H1 (cell line): Measurements from ENCODE around the gene DCP2. TPM values are rescaled to one million over a fixed set of nuclear protein-coding genes. Genes with fewer than 3 reads are reported as not detected.

Experiments
- CTCF ChIA-PET: fragments of 300-600 bp; sonication (Branson Sonifier 250); formaldehyde crosslinking; loops from one replicate; lab custom pipeline; 2021; ENCODE audit not compliant: partially characterized antibody; lab: Charles Lee
- POLR2A ChIA-PET: fragments of 300-600 bp; sonication (Branson Sonifier 250); formaldehyde crosslinking; loops from one replicate; lab custom pipeline; 2021; ENCODE audit warnings: inconsistent platforms; ENCODE audit not compliant: partially characterized antibody; lab: Charles Lee
- DNase-seq, 2 experiments: peaks; one replicate each; pipeline versions ENCODE4 v3.0.0 to v3.0.0-alpha.2; 2010 to 2022; ENCODE audit warnings: low spot score in 2 of 2, low read depth in 1 of 2, mixed read lengths in 1 of 2
- FAIRE-seq: peaks from 2 replicates; lab custom pipeline; 2011; peaks lifted over from hg19 to GRCh38; lab: Jason Lieb, UNC
- H2AFZ ChIP-seq: 2 replicates; pipeline ENCODE4 v1.8.1; 2012; ENCODE audit warnings: low read length, inconsistent platforms
- H2AK5ac ChIP-seq: 2 replicates; pipeline ENCODE4 v1.6.1; 2013; ENCODE audit warnings: low read depth, low read length
- H2BK120ac ChIP-seq: replicated peaks from 2 replicates; pipeline ENCODE3; 2013; ENCODE audit warnings: low read depth, low read length, inconsistent platforms
- H2BK12ac ChIP-seq: 2 replicates; pipeline ENCODE4 v1.6.1; 2013; ENCODE audit warnings: low read depth, low read length
- H2BK15ac ChIP-seq: 2 replicates; pipeline ENCODE4 v1.6.1; 2013; ENCODE audit warnings: low read length
- H2BK20ac ChIP-seq: 2 replicates; pipeline ENCODE4 v1.6.1; 2013; ENCODE audit warnings: low read length
- H2BK5ac ChIP-seq: 2 replicates; pipeline ENCODE4 v1.6.1; 2013; ENCODE audit warnings: low read depth, low read length
- H3K14ac ChIP-seq: 2 replicates; pipeline ENCODE4 v1.6.1; 2013; ENCODE audit warnings: inconsistent platforms; ENCODE audit not compliant: insufficient read length
- H3K18ac ChIP-seq: 2 replicates; pipeline ENCODE4 v1.6.1; 2013; ENCODE audit warnings: low read length; ENCODE audit errors: extremely low read depth
- H3K23ac ChIP-seq: 2 replicates; pipeline ENCODE4 v1.6.1; 2013; ENCODE audit warnings: inconsistent platforms; ENCODE audit not compliant: insufficient read length
- H3K23me2 ChIP-seq: 2 replicates; pipeline ENCODE4 v1.6.1; 2013; ENCODE audit warnings: low read depth, low read length
- H3K27ac ChIP-seq: 2 replicates; pipeline ENCODE4 v1.6.1; 2011; ENCODE audit warnings: low read depth, low read length, inconsistent platforms
- H3K27me3 ChIP-seq, 4 experiments: replicated peaks in 1 of 4; 1 replicate in 1 of 4; 2 replicates in 3 of 4; pipeline versions ENCODE4 v1.6.1 to v1.8.1; 2011 to 2013; ENCODE audit warnings: low read length in 3 of 4, mild to moderate bottlenecking in 3 of 4, inconsistent platforms in 2 of 4, mixed read lengths in 2 of 4, moderate library complexity in 1 of 4; ENCODE audit not compliant: control insufficient read depth in 3 of 4, insufficient read depth in 3 of 4; ENCODE audit errors: extremely low read depth in 1 of 4
- H3K36me3 ChIP-seq, 4 experiments: 2 replicates each; pipeline versions ENCODE4 v1.6.1 to v1.8.1; 2011 to 2013; ENCODE audit warnings: mild to moderate bottlenecking in 4 of 4, low read length in 3 of 4, moderate library complexity in 2 of 4, control low read depth in 1 of 4, inconsistent platforms in 1 of 4; ENCODE audit not compliant: insufficient read depth in 4 of 4, control insufficient read depth in 2 of 4
- H3K4ac ChIP-seq: replicated peaks from 2 replicates; pipeline ENCODE3; 2013; ENCODE audit warnings: low read length, low read depth, mixed read lengths, inconsistent platforms; ENCODE audit not compliant: insufficient read length
- H3K4me1 ChIP-seq, 4 experiments: replicated peaks in 1 of 4; 1 replicate in 1 of 4; 2 replicates in 3 of 4; pipeline versions ENCODE4 v1.6.1 to v1.8.1; 2011 to 2013; ENCODE audit warnings: low read length in 3 of 4, inconsistent platforms in 2 of 4, mixed read lengths in 1 of 4; ENCODE audit not compliant: insufficient read depth in 4 of 4, control insufficient read depth in 3 of 4
- H3K4me2 ChIP-seq, 2 experiments: 2 replicates each; pipeline versions ENCODE4 v1.6.1 to v1.8.1; 2011 to 2013; ENCODE audit warnings: low read depth in 2 of 2, low read length in 2 of 2, control low read depth in 1 of 2, inconsistent platforms in 1 of 2, mild to moderate bottlenecking in 1 of 2; ENCODE audit not compliant: insufficient read depth in 1 of 2
- H3K4me3 ChIP-seq, 4 experiments: fragments of 200-600, 300-600 bp in 1 of 4; sonication (generic), shearing (Covaris generic), sonication (Bioruptor Twin) in 1 of 4; 2 replicates each; pipeline versions ENCODE4 v1.5.1 to v1.8.1; 2011 to 2016; ENCODE audit warnings: low read length in 4 of 4, low read depth in 3 of 4, control low read depth in 2 of 4, inconsistent platforms in 2 of 4, mild to moderate bottlenecking in 2 of 4, mixed read lengths in 1 of 4, moderate library complexity in 1 of 4; ENCODE audit not compliant: insufficient read depth in 2 of 4; ENCODE audit errors: extremely low read depth in 1 of 4
- H3K56ac ChIP-seq: replicated peaks from 2 replicates; pipeline ENCODE3; 2013; ENCODE audit warnings: low read depth, mild to moderate bottlenecking, mixed read lengths, low read length, inconsistent platforms; ENCODE audit not compliant: insufficient read length
- H3K79me1 ChIP-seq: 2 replicates; pipeline ENCODE4 v1.6.1; 2013; ENCODE audit warnings: low read depth, low read length, control low read depth
- H3K79me2 ChIP-seq, 2 experiments: 2 replicates each; pipeline versions ENCODE4 v1.6.1 to v1.8.1; 2012 to 2013; ENCODE audit warnings: low read length in 2 of 2, mild to moderate bottlenecking in 2 of 2, inconsistent platforms in 1 of 2; ENCODE audit not compliant: insufficient read depth in 2 of 2, control insufficient read depth in 1 of 2
- H3K9ac ChIP-seq, 4 experiments: replicated peaks in 1 of 4; 1 replicate in 1 of 4; 2 replicates in 3 of 4; pipeline versions ENCODE4 v1.6.1 to v1.8.1; 2011 to 2013; ENCODE audit warnings: low read depth in 3 of 4, low read length in 3 of 4, control low read depth in 2 of 4, mild to moderate bottlenecking in 2 of 4, moderate library complexity in 2 of 4, inconsistent platforms in 1 of 4; ENCODE audit errors: extremely low read depth in 1 of 4
- H3K9me3 ChIP-seq, 2 experiments: 2 replicates each; pipeline versions ENCODE4 v1.6.1 to v1.8.1; 2012 to 2013; ENCODE audit warnings: mild to moderate bottlenecking in 2 of 2, moderate library complexity in 2 of 2, control low read depth in 1 of 2, inconsistent platforms in 1 of 2, low read depth in 1 of 2, low read length in 1 of 2, mixed read lengths in 1 of 2; ENCODE audit not compliant: insufficient read depth in 2 of 2
- H4K20me1 ChIP-seq, 2 experiments: replicated peaks in 1 of 2; 2 replicates each; pipeline versions ENCODE3 to v1.8.1; 2011 to 2013; ENCODE audit warnings: inconsistent platforms in 2 of 2, low read length in 2 of 2, mild to moderate bottlenecking in 1 of 2; ENCODE audit not compliant: insufficient read depth in 2 of 2, control insufficient read depth in 1 of 2
- H4K5ac ChIP-seq: 2 replicates; pipeline ENCODE4 v1.6.1; 2013; ENCODE audit warnings: low read length, low read depth, mixed read lengths, inconsistent platforms; ENCODE audit not compliant: insufficient read length
- H4K8ac ChIP-seq: 2 replicates; pipeline ENCODE4 v1.8.0; 2013; ENCODE audit warnings: mild to moderate bottlenecking, moderate library complexity, low read length, inconsistent platforms; ENCODE audit not compliant: insufficient read depth; ENCODE audit errors: extremely low read depth
- H4K91ac ChIP-seq: replicated peaks from 2 replicates; pipeline ENCODE3; 2013; ENCODE audit warnings: low read length, mixed read lengths, inconsistent platforms; ENCODE audit not compliant: insufficient read length
- ATF2 ChIP-seq: IDR thresholded peaks from 2 replicates; pipeline ENCODE4 v1.6.1; 2012; ENCODE audit warnings: low read length, inconsistent platforms
- ATF3 ChIP-seq: IDR thresholded peaks from 2 replicates; pipeline ENCODE4 v1.6.1; 2011; ENCODE audit warnings: low read depth, mild to moderate bottlenecking, low read length; ENCODE audit not compliant: insufficient read depth
- CBX8 ChIP-seq: fragments of 300-800, 300-1000 bp; sonication (generic); IDR thresholded peaks from 2 replicates; pipeline ENCODE4 v1.7.1; 2016; ENCODE audit warnings: low read depth, low read length, borderline replicate concordance
- EGR1 ChIP-seq: IDR thresholded peaks from 2 replicates; pipeline ENCODE4 v1.6.1; 2011; ENCODE audit warnings: low read depth, low read length, borderline replicate concordance
- EZH2 ChIP-seq: fragments of 200-600 bp; sonication (generic); IDR thresholded peaks from 2 replicates; pipeline ENCODE4 v1.7.1; 2012; ENCODE audit warnings: low read depth, mild to moderate bottlenecking, moderate library complexity, low read length, inconsistent platforms; ENCODE audit not compliant: severe bottlenecking
- HDAC6 ChIP-seq: IDR thresholded peaks from one replicate; pipeline ENCODE4 v1.7.1; 2012; ENCODE audit warnings: low read depth, mild to moderate bottlenecking, inconsistent platforms, low read length, moderate library complexity
- KDM4A ChIP-seq: IDR thresholded peaks from one replicate; pipeline ENCODE4 v1.7.1; 2012; ENCODE audit warnings: low read depth, mild to moderate bottlenecking, moderate library complexity, low read length, inconsistent platforms; ENCODE audit not compliant: severe bottlenecking
- POU5F1 ChIP-seq: IDR thresholded peaks from 2 replicates; pipeline ENCODE4 v1.6.1; 2011; ENCODE audit warnings: low read depth, mild to moderate bottlenecking, low read length, moderate library complexity
- RFX5 ChIP-seq: IDR thresholded peaks from 2 replicates; pipeline ENCODE4 v1.6.1; 2011; ENCODE audit warnings: low read depth, low read length, improper control_type of control experiment, borderline replicate concordance
- RNF2 ChIP-seq: fragments of 200-900, 300-1000 bp; sonication (generic); IDR thresholded peaks from 2 replicates; pipeline ENCODE4 v1.7.1; 2016; ENCODE audit warnings: borderline replicate concordance, low read depth, mild to moderate bottlenecking, antibody characterized with exemption, low read length; ENCODE audit not compliant: poor library complexity, severe bottlenecking; ENCODE audit errors: missing control alignments
- SIRT6 ChIP-seq: IDR thresholded peaks from one replicate; pipeline ENCODE4 v1.7.1; 2012; ENCODE audit warnings: low read length, inconsistent platforms
- TEAD4 ChIP-seq: IDR thresholded peaks from 2 replicates; pipeline ENCODE4 v1.6.1; 2012; ENCODE audit warnings: low read depth, low read length, inconsistent platforms, mixed read lengths
- WGBS, 2 experiments: shearing (Covaris generic) in 1 of 2; methylation state at CpG; one replicate each; pipeline versions ENCODE4 v1.1.6 to v1.1.7; 2013 to 2015; ENCODE audit warnings: low lambda C conversion rate in 2 of 2, mixed read lengths in 2 of 2, inconsistent platforms in 1 of 2, low coverage in 1 of 2, missing lambda C conversion rate in 1 of 2; ENCODE audit not compliant: insufficient replicate concordance in 2 of 2, insufficient coverage in 1 of 2, insufficient read length in 1 of 2; ENCODE audit errors: extremely low coverage in 1 of 2, missing lambda C conversion rate in 1 of 2; 5-methylcytosine and 5-hydroxymethylcytosine counted together
- polyA plus RNA-seq, 7 experiments: library from polyadenylated mRNA; depleted of rRNA in 3 of 7; stranded (reverse) in 5 of 7; unstranded in 2 of 7; fragments of >200 nt in 5 of 7; fragments of 200-250 nt in 2 of 7; gene quantifications; 1 replicate in 5 of 7; 2 replicates in 1 of 7; 4 replicates in 1 of 7; pipeline versions ENCODE4 v1.2.1 to v1.2.3, GENCODE V29; 2011 to 2013; ENCODE audit warnings: missing spikeins in 2 of 7, mixed read lengths in 2 of 7
- total RNA-seq: library from RNA; stranded (reverse); fragmentation: NEBNext Ultra II Directional; extraction: Animal tissue kit (Norgen Biotek cat#: 25700); gene quantifications from 2 replicates; pipeline ENCODE4 v1.2.1, GENCODE V29; 2021

Gene DCP2
- total and polyA plus RNA-seq, 2 of the 8 experiments (the other 6 are each of a cell fraction or from before 2014, with no cell fraction given), result 14.4 to 162 TPM

- POLR2A ChIA-PET, result no interaction called here
- FAIRE-seq, result no peak
- WGBS, 2 experiments, result 78% methylated on average over 2 of the region's 2 CpGs; no CpG with 5 or more reads in 1 of the 2 experiments
- TF ChIP-seq CBX8 (no peak), ATF3 (no peak), RNF2 (no peak), POU5F1 (no peak), RFX5 (no peak), EGR1 (no peak), EZH2 (no peak), ATF2 (no peak), KDM4A (no peak), SIRT6 (no peak), TEAD4 (no peak), HDAC6 (no peak)
Measured at GRCh38 chr5:112931473-112931872, 45.1 kb upstream of the DCP2 start.

More at GRCh38 chr5:112931473-112931872, 45.1 kb upstream of the DCP2 start:
- Histone ChIP-seq H4K20me1 (no peaks in the 10 kb centered on the region), H3K79me2 (no peaks in the 10 kb centered on the region), H3K9me3 (no peaks in the 10 kb centered on the region), H3K4me3 (no peak overlapping the region), H3K27ac (no peak overlapping the region), H2AK5ac (no peak overlapping the region), H3K23me2 (no peaks in the 10 kb centered on the region), H3K79me1 (no peaks in the 10 kb centered on the region), H3K23ac (no peak overlapping the region), H3K4me1 (no peaks in the 10 kb centered on the region), H3K4me2 (no peak overlapping the region), H2BK20ac (no peak overlapping the region), H3K36me3 (no peaks in the 10 kb centered on the region), H4K5ac (no peak overlapping the region), H3K56ac (no peak overlapping the region), H3K14ac (no peak overlapping the region), H2BK15ac (no peak overlapping the region), H4K8ac (no peak overlapping the region), H2BK5ac (no peak overlapping the region), H3K4ac (no peak overlapping the region), H2BK120ac (no peak overlapping the region), H2BK12ac (no peak overlapping the region), H4K91ac (no peak overlapping the region), H3K18ac (no peak overlapping the region; the same call in 1 of the 2 replicates), H2AFZ (no peak overlapping the region), H3K9ac (no peak overlapping the region), H3K27me3 (no peaks in the 10 kb centered on the region)
- DNase-seq, result no peak
- CTCF ChIA-PET, result interaction anchor here (0.6 kb wide), 1 partner anchor 152 kb away, joined by 9 read pairs; no protein-coding TSS in a partner anchor
